ENCODE data around the gene DAO.

Gene DAO

DNA sequence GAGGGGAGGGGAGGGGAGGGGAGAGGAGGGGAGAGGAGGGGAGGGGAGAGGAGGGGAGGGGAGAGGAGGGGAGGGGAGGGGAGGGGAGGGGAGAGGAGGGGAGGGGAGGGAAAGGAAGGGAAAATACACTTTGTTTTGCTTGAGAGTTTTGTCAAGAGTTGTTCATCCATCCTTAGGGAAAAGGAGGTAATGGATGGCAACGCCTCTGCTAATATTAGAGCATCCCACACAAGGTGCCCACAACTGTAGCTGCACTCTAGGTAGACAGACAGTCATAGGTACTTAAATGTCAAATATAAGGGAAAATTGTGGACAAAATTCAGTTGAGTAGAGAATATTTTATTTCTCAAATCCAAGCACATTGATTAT, 20.0 kb upstream of the DAO start:
- Histone ChIP-seq H2AFZ (ENCODE audit: low read length) (no peak overlapping the region), H4K20me1 (ENCODE audit: insufficient read depth, low read length, poor library complexity, severe bottlenecking) (peaks cover 12% of the 10 kb centered on the region), H3K27me3 (ENCODE audit: insufficient read depth, low read length, poor library complexity, severe bottlenecking) (no peaks in the 10 kb centered on the region), H3K4me2 (ENCODE audit: low read depth, low read length, poor library complexity, severe bottlenecking) (no peak overlapping the region), H3K79me2 (ENCODE audit: insufficient read depth, low read length) (peaks cover 27% of the 10 kb centered on the region), H3K9me3 (ENCODE audit: insufficient read depth, low read depth, low read length) (no peaks in the 10 kb centered on the region), H3K9me2 (replicated peaks; ENCODE audit: low read depth, low read length) (no peaks in the 10 kb centered on the region), H3K4me1 (ENCODE audit: insufficient read depth, low read length, poor library complexity, severe bottlenecking) (peaks cover 29% of the 10 kb centered on the region), H3K9ac (ENCODE audit: low read depth, low read length, poor library complexity, severe bottlenecking) (no peak overlapping the region), H3K4me3 (ENCODE audit: low read length, poor library complexity, severe bottlenecking) (no peak overlapping the region), H3K36me3 (ENCODE audit: insufficient read depth, low read length) (no peaks in the 10 kb centered on the region), H3F3A (ENCODE audit: low read depth) (no peaks in the 10 kb centered on the region)
- TF ChIP-seq EZH2phosphoT487 (IDR thresholded peaks at IDR 0.05; ENCODE audit: borderline replicate concordance) = no peak
- TF ChIP-seq, protein P1, sequence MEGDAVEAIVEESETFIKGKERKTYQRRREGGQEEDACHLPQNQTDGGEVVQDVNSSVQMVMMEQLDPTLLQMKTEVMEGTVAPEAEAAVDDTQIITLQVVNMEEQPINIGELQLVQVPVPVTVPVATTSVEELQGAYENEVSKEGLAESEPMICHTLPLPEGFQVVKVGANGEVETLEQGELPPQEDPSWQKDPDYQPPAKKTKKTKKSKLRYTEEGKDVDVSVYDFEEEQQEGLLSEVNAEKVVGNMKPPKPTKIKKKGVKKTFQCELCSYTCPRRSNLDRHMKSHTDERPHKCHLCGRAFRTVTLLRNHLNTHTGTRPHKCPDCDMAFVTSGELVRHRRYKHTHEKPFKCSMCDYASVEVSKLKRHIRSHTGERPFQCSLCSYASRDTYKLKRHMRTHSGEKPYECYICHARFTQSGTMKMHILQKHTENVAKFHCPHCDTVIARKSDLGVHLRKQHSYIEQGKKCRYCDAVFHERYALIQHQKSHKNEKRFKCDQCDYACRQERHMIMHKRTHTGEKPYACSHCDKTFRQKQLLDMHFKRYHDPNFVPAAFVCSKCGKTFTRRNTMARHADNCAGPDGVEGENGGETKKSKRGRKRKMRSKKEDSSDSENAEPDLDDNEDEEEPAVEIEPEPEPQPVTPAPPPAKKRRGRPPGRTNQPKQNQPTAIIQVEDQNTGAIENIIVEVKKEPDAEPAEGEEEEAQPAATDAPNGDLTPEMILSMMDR (conservative IDR thresholded peaks at IDR 0.05; ENCODE audit: low read length) = no peak

DNA sequence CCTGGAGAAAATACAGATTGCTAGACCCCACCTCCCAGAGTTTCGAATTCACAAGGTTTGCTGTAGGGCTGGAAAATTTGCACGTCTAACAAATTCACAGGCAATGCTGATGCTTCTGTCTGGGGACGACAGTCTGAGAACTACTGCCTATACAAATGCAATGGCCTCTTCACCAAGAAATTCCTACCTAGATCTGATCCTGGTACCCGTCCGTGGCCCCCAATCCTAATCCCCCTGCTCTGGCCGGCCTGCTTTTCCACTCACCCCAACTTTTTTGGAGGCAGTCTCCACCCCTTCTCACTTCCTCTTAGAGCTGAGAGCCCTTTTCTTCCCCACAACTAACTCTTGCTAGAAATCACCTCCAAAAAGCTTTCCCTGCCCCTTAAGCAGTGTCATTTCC, 19.4 kb upstream of the DAO start:
- TF ChIP-seq, protein P1 (conservative IDR thresholded peaks at IDR 0.05; ENCODE audit: low read length) = no peak
- H3K9ac ChIP-seq (ENCODE audit: low read depth, low read length, poor library complexity, severe bottlenecking) = no peak overlapping the region
- peaks cover 22% of the 10 kb centered on the region for H3K79me2 ChIP-seq (ENCODE audit: insufficient read depth, low read length)
- no peaks in the 10 kb centered on the region for H3K9me2 ChIP-seq (replicated peaks; ENCODE audit: low read depth, low read length)
- H3F3A ChIP-seq (ENCODE audit: low read depth) = no peaks in the 10 kb centered on the region
- H3K4me3 ChIP-seq (ENCODE audit: low read length, poor library complexity, severe bottlenecking) = no peak overlapping the region
- H2AFZ ChIP-seq (ENCODE audit: low read length) = no peak overlapping the region
- no peaks in the 10 kb centered on the region for H3K9me3 ChIP-seq (ENCODE audit: insufficient read depth, low read depth, low read length)
- no peaks in the 10 kb centered on the region for H3K36me3 ChIP-seq (ENCODE audit: insufficient read depth, low read length)
- no peak overlapping the region for H3K4me2 ChIP-seq (ENCODE audit: low read depth, low read length, poor library complexity, severe bottlenecking)
- H3K4me1 ChIP-seq (ENCODE audit: insufficient read depth, low read length, poor library complexity, severe bottlenecking) = peaks cover 29% of the 10 kb centered on the region
- no peaks in the 10 kb centered on the region for H3K27me3 ChIP-seq (ENCODE audit: insufficient read depth, low read length, poor library complexity, severe bottlenecking)
- H4K20me1 ChIP-seq (ENCODE audit: insufficient read depth, low read length, poor library complexity, severe bottlenecking) = peaks cover 9% of the 10 kb centered on the region

DNA sequence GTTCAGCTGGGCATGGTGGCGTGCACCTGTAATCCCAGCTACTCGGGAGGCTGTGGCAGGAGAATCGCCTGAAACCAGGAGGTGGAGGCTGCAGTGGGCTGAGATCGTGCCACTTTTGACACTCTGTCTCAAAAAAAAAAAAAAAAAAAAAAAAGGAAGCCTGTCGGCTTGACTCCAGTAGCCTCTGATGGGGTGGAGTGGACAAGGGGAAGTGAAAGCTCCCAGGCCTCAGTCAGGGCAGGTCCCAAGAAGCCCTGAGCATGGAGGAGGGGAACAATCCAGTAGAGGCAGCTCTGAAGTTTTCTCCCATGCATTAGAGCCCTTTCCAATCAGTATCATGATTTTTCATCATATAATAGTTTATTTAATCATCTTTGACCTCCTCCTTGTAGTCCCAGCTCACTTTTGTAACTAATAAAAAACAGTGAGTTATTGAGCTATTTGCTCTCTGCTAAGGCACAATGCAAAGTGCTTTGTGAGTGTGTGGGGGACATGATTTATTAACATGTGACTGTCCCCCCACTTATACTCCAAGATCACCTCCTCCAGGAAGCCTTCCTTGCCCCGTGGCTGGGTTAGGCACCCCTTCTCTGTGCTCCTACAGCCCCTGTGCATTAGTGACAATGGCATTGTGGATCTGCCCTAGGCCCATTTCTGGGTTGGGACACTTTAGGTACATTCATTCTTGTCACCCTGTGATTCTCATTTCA, 17.9 kb upstream of the DAO start:
- no peaks in the 10 kb centered on the region for H3K27me3 ChIP-seq (ENCODE audit: insufficient read depth, low read length, poor library complexity, severe bottlenecking)
- no peak overlapping the region for H3K4me2 ChIP-seq (ENCODE audit: low read depth, low read length, poor library complexity, severe bottlenecking)
- no peak overlapping the region for H3K4me3 ChIP-seq (ENCODE audit: low read length, poor library complexity, severe bottlenecking)
- H3K36me3 ChIP-seq (ENCODE audit: insufficient read depth, low read length) = no peaks in the 10 kb centered on the region
- H2AFZ ChIP-seq (ENCODE audit: low read length) = no peak overlapping the region
- H3F3A ChIP-seq (ENCODE audit: low read depth) = no peaks in the 10 kb centered on the region
- H3K79me2 ChIP-seq (ENCODE audit: insufficient read depth, low read length) = peaks cover 6% of the 10 kb centered on the region
- TF ChIP-seq, protein P1 (conservative IDR thresholded peaks at IDR 0.05; ENCODE audit: low read length) = no peak
- TF ChIP-seq EZH2phosphoT487 (IDR thresholded peaks at IDR 0.05; ENCODE audit: borderline replicate concordance) = no peak
- H4K20me1 ChIP-seq (ENCODE audit: insufficient read depth, low read length, poor library complexity, severe bottlenecking) = no peaks in the 10 kb centered on the region
- peaks cover 15% of the 10 kb centered on the region for H3K4me1 ChIP-seq (ENCODE audit: insufficient read depth, low read length, poor library complexity, severe bottlenecking)
- no peak overlapping the region for H3K9ac ChIP-seq (ENCODE audit: low read depth, low read length, poor library complexity, severe bottlenecking)
- no peaks in the 10 kb centered on the region for H3K9me3 ChIP-seq (ENCODE audit: insufficient read depth, low read depth, low read length)
- no peaks in the 10 kb centered on the region for H3K9me2 ChIP-seq (replicated peaks; ENCODE audit: low read depth, low read length)

Measured in Loucy (cell line).